ENCODE measurements around the gene CSTF2.
"Not testable (repeated sequence)": the region's sequence is repeated elsewhere in the genome, so short reads cannot be mapped to it uniquely, and the experiment has no call there.

Gene CSTF2, protein sequence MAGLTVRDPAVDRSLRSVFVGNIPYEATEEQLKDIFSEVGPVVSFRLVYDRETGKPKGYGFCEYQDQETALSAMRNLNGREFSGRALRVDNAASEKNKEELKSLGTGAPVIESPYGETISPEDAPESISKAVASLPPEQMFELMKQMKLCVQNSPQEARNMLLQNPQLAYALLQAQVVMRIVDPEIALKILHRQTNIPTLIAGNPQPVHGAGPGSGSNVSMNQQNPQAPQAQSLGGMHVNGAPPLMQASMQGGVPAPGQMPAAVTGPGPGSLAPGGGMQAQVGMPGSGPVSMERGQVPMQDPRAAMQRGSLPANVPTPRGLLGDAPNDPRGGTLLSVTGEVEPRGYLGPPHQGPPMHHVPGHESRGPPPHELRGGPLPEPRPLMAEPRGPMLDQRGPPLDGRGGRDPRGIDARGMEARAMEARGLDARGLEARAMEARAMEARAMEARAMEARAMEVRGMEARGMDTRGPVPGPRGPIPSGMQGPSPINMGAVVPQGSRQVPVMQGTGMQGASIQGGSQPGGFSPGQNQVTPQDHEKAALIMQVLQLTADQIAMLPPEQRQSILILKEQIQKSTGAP

GRCh38 chrX:100819837-100820666 is at the start of gene CSTF2:
TSS of gene CSTF2 (plus strand) at chrX:100820391. CDS start at chrX:100820417, 26 bp downstream.
- peak; percentile 69 for DNase-seq

- DNase-seq: not testable (repeated sequence)
These were observed 23.8 kb upstream of the CSTF2 start for GRCh38 chrX:100796371-100796770.

DNA sequence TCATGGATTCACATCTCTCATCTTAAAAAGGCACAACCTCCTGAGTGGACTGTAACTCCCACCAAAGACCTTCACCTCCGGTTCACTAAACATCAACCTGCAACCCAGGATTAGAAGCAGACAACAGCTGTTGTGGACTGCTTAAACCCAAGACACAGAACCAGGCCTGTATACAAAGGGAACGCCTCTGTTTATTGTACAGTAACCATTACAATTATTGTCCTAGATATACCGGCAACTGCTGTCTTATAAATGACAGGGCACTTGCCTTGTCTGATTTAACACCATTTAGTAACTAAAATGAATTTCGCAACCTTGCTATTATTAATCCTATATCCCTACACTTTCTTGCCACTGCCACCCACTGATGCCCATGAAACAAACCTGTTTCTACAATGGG is 22.8 kb upstream of the CSTF2 start:
- no peak for DNase-seq

DNA sequence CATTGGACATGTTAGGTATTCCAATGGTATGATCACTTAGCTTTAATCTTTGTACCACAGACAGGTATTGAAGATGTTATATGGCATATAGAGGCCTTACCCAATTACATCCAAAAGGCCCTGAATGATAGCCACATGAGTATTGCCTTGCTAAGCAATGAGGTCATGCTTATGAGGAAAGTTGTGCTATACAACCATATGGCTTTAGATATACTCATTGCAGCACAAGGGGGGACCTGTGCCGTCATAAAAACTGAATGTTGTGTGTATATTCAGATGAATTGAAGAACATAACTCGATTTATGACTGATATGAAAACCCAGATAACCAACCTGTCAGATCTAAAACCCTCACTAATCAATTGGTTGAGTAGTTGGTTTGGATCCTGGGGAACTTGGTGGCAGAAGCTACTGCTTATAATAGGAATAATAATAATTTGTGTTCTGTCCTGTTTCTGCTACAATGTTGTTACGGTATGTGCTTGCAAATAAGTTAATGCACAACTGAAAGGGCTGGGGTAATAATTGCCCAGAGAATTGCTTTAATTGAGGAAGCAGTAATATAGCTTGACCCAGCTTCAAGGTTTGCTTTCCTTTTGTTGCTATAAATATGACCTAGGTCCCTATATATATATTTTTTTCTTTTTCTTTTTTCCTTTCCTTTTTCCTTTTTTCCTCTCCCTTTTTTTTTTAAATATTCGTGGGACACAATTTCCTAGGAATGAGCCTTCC is 21.5 kb upstream of the CSTF2 start:
- DNase-seq: no peak

GRCh38 chrX:100802843-100803242 is 17.3 kb upstream of the CSTF2 start:
- no peak for DNase-seq

DNA sequence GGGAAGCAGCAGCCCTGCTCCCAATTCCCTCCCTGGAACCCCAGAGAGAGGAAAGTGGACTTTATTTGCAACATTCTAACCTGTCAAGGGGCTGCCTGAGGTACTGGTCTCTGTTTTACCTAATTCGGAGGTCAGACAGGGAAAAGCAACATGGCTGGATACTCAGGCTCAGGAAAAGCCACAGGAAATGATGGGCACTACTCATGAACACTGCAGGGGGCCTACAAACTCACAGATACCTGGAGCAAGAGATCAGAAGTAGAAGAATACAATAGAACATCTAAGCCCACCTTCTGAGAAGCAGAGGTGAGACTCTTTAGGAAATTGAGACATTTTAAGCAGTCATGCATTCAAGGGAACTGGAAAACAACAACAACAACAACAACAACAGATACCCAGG is 15.4 kb upstream of the CSTF2 start:
- no peak for DNase-seq

GRCh38 chrX:100808265-100808664 is 11.9 kb upstream of the CSTF2 start:
- not testable (repeated sequence) for DNase-seq

- no peak for DNase-seq
These were observed 7.7 kb upstream of the CSTF2 start for GRCh38 chrX:100812216-100813158.

- no peak for DNase-seq
These were observed 2.9 kb upstream of the CSTF2 start for GRCh38 chrX:100817340-100817739.

DNA sequence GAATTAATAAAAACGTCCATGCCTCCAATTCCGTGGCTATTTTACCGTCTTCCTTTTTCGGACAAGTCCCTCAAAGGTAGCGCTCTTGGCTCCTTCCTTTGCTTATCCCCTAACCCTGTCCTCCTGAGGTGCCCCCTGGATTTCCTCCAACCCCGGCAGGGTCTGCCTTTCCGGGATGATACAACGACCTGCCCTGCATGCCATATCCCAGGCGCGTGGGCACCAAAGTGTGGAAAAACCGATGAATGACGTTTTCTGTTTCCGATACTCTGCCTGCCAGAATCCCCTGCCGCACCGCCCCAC is 706 bp upstream of the CSTF2 start:
- DNase-seq: no peak

GRCh38 chrX:100829730-100830129 is 9.5 kb downstream of the CSTF2 start:
- DNase-seq: no peak

DNA sequence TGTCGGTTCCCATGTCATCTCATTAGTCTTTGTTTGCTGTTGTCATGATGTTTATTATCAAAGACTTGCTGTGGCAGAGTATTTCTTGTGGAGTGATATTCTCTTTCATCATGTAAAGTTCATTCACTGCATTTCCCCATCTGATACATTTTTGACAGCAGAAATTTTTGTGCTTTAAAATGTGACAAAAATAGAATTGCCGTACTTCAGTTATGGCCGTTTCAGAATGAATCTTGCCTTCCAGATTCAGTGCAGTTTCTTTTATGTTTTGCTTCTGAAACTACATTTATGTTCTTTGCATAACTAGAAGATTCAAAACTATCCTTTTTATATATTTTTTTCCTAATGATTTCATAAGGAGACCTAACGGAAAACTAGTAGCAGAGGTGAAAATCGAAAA is 10.0 kb downstream of the CSTF2 start:
- no peak for DNase-seq

GRCh38 chrX:100830547-100830946 is 10.4 kb downstream of the CSTF2 start:
- DNase-seq: no peak

- no peak for DNase-seq
These were observed 11.2 kb downstream of the CSTF2 start for GRCh38 chrX:100831219-100831946.

- DNase-seq: no peak
These were observed 30.1 kb downstream of the CSTF2 start for GRCh38 chrX:100850317-100850716.

GRCh38 chrX:100852810-100853209 is 32.6 kb downstream of the CSTF2 start:
- DNase-seq: no peak

GRCh38 chrX:100863326-100863864 is 43.2 kb downstream of the CSTF2 start:
- no peak for DNase-seq

GRCh38 chrX:100864657-100865391 is 44.6 kb downstream of the CSTF2 start:
- no peak for DNase-seq

GRCh38 chrX:100868273-100868672 is 48.1 kb downstream of the CSTF2 start:
- no peak for DNase-seq

GRCh38 chrX:100870527-100870926 is 50.3 kb downstream of the CSTF2 start:
- no peak for DNase-seq
